Prostate gland (tissue), 2 donors: Measurements from ENCODE around the gene TMED7. TPM values are rescaled to one million over a fixed set of nuclear protein-coding genes. Genes with fewer than 3 reads are reported as not detected.

ENCODE experiments used
- DNase-seq: peaks from one replicate; pipeline ENCODE4 v3.0.0-alpha.2; 2019; ENCODE audit warnings: low spot score
- H3K27ac ChIP-seq, 2 donors: fragments of 200-600 bp; sonication (generic); 2 replicates each; pipeline ENCODE4 v1.5.1; 2017 to 2019
- H3K27me3 ChIP-seq: fragments of 200-600 bp; sonication (generic); replicated peaks from 2 replicates; pipeline ENCODE4 v1.5.1; 2019; ENCODE audit not compliant: insufficient read depth
- H3K36me3 ChIP-seq, 2 donors: fragments of 200-600 bp; sonication (generic); 1 replicate in 1 of 2; 2 replicates in 1 of 2; pipeline versions ENCODE4 v1.5.1 to v1.8.1; 2017 to 2019
- H3K4me1 ChIP-seq: fragments of 200-600 bp; sonication (generic); replicated peaks from 2 replicates; pipeline ENCODE4 v1.5.1; 2019
- H3K4me3 ChIP-seq, 2 donors: fragments of 200-600 bp; sonication (generic); 2 replicates each; pipeline ENCODE4 v1.5.1; 2017 to 2019
- H3K9me3 ChIP-seq: fragments of 200-600 bp; sonication (generic); 2 replicates; pipeline ENCODE4 v1.5.1; 2017
- POLR2A ChIP-seq: fragments of 450-650 bp; IDR thresholded peaks from one replicate; pipeline ENCODE4 v1.6.1; 2016; ENCODE audit warnings: antibody characterized with exemption, mild to moderate bottlenecking
- POLR2AphosphoS5 ChIP-seq: sonication (generic); formaldehyde crosslinking; IDR thresholded peaks from one replicate; pipeline ENCODE4 v1.6.1; 2017; ENCODE audit warnings: antibody characterized with exemption
- WGBS: methylation state at CpG from one replicate; pipeline ENCODE4 v1.1.5; 2018; 5-methylcytosine and 5-hydroxymethylcytosine counted together
- intact Hi-C: fragments of 100-400 bp; cut with DNase I; formaldehyde crosslinking; loops from one replicate; pipeline ENCODE4 v1.14.2; 2022
- total RNA-seq, 2 donors: library from RNA; depleted of rRNA; stranded (reverse); fragments of >200 nt; gene quantifications; one replicate each; pipeline ENCODE4 v1.1.0, GENCODE V29; 2016
- TF ChIP-seq, protein P1 (sequence below), 4 experiments: fragments of 200-600 bp in 2 of 4; fragments of 450-650 bp in 2 of 4; sonication (generic) in 2 of 4; IDR thresholded peaks; 1 replicate in 3 of 4; 2 replicates in 1 of 4; pipeline ENCODE4 v1.5.1; 2016 to 2019; ENCODE audit warnings: antibody characterized with exemption in 4 of 4, mild to moderate bottlenecking in 2 of 4, moderate library complexity in 2 of 4

The TMED7 gene
- total RNA-seq, 2 donors from 2014 or later: 109 to 155 TPM

DNA sequence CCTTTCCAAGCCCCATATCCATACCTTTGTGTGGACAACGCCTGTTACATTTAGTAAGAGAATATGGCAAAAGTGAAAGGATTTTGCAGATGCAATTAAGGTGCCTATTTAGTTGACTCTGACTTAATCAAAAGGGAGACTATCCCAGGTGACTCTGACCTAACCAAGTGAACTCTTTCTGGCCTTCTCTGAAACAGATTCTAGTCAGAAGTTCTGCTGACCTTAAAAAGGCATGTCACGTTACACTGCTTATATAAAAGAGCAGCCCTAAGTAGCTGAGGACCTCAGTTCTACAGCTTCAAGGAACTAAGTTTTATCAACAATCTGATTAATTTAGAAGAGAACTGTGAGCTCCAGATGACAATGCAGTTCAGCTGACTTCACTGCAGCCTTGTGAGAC, 17.9 kb downstream of the TMED7 start:
- TF ChIP-seq, protein P1, sequence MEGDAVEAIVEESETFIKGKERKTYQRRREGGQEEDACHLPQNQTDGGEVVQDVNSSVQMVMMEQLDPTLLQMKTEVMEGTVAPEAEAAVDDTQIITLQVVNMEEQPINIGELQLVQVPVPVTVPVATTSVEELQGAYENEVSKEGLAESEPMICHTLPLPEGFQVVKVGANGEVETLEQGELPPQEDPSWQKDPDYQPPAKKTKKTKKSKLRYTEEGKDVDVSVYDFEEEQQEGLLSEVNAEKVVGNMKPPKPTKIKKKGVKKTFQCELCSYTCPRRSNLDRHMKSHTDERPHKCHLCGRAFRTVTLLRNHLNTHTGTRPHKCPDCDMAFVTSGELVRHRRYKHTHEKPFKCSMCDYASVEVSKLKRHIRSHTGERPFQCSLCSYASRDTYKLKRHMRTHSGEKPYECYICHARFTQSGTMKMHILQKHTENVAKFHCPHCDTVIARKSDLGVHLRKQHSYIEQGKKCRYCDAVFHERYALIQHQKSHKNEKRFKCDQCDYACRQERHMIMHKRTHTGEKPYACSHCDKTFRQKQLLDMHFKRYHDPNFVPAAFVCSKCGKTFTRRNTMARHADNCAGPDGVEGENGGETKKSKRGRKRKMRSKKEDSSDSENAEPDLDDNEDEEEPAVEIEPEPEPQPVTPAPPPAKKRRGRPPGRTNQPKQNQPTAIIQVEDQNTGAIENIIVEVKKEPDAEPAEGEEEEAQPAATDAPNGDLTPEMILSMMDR (IDR thresholded peaks at IDR 0.05): no peak
- TF ChIP-seq POLR2AphosphoS5 (no peak), POLR2A (no peak)
- DNase-seq: no peak
- Histone ChIP-seq H3K36me3 (no peaks in the 10 kb centered on the region), H3K4me1 (no peaks in the 10 kb centered on the region), H3K4me3 (no peak overlapping the region), H3K27me3 (no peaks in the 10 kb centered on the region), H3K27ac (no peak overlapping the region), H3K9me3 (no peaks in the 10 kb centered on the region)
- intact Hi-C loops: no loop called here
- WGBS: 92% methylated on average over 2 of the region's 2 CpGs

DNA sequence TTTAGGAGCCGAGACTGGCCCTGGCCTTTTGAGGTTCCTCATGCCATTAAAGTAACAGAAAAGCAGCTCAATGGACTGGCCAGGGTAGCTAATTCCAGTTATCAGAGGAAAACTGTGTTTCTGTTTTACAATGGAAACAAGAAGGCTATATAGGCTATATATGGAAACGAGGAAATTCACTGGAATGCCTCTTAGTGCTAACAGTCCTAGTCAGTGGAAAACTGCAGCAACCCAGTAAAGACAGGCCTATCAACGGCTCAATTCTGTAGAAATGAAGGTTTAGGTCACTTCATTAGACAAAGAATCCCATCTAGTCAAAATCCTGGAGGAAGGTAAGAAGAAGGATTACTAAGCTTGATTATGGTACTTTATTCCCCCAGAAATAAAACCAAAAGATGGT, 20.4 kb downstream of the TMED7 start:
- intact Hi-C loops: no loop called here
- no peak overlapping the region for H3K4me3 ChIP-seq
- DNase-seq: no peak
- no peaks in the 10 kb centered on the region for H3K27me3 ChIP-seq
- TF ChIP-seq POLR2A: no peak
- no peaks in the 10 kb centered on the region for H3K9me3 ChIP-seq
- no peaks in the 10 kb centered on the region for H3K36me3 ChIP-seq
- WGBS: 88% methylated on average over 3 of the region's 3 CpGs
- H3K4me1 ChIP-seq: no peaks in the 10 kb centered on the region
- H3K27ac ChIP-seq: no peak overlapping the region

DNA sequence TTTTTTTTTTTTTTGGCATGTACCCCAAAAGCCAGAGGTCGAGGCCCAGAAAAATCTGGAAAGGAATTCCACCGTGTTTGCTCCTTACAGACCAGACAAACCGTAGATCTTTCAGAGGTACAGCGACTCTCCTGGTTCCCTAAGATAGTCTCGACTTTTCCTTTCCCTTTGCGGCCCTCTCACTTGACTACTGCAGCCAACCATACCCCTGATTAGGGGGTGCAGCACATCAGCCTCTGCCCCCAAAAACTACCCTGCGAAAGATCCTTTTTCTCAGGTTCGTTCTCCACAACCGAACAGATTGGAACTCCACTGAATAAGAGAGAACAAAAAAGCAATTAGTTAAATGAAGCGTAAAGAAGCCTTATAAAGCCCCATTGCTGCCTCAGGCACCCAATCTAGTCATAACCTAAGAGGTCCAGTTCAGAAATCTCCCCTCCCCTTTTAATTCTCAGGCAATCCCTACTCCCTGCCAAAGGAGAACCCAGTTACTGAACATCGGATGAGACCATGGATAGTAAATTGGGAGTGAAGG, 23.2 kb downstream of the TMED7 start:
- H3K27me3 ChIP-seq: no peaks in the 10 kb centered on the region
- 45% methylated on average over 11 of the region's 11 CpGs for WGBS
- DNase-seq: no peak
- peak overlapping the region; percentile 83 to 89 for H3K4me3 ChIP-seq
- H3K9me3 ChIP-seq: no peaks in the 10 kb centered on the region
- TF ChIP-seq POLR2AphosphoS5 (no peak), POLR2A (no peak)
- TF ChIP-seq, protein P1 (IDR thresholded peaks at IDR 0.05): no peak
- intact Hi-C loops: no loop called here
- no peaks in the 10 kb centered on the region for H3K36me3 ChIP-seq
- H3K27ac ChIP-seq: peak overlapping the region; percentile 85 to 88
- H3K4me1 ChIP-seq: no peaks in the 10 kb centered on the region

GRCh38 chr5:115601701-115602590, 23.9 kb downstream of the TMED7 start, which contains the start of gene TICAM2:
TICAM2 (minus strand) TSS chr5:115602479; CDS start chr5:115581256, 21,223 bp downstream.
- peak within 1 kb of the TSS; percentile 83 to 89 for H3K4me3 ChIP-seq
- H3K36me3 ChIP-seq: no peaks in the 10 kb centered on the region
- peak within 1 kb of the TSS; percentile 85 to 88 for H3K27ac ChIP-seq
- peak; percentile 29 for DNase-seq
- TF ChIP-seq POLR2AphosphoS5: no peak
- TF ChIP-seq, protein P1 (IDR thresholded peaks at IDR 0.05): peak in 2 of 4 experiments; percentile 5 to 28
- peak; percentile 51 for TF ChIP-seq POLR2A
- WGBS: under 1% methylated on average over 66 of the region's 71 CpGs
- H3K4me1 ChIP-seq: no peaks in the 10 kb centered on the region
- no peaks in the 10 kb centered on the region for H3K27me3 ChIP-seq
- no peaks in the 10 kb centered on the region for H3K9me3 ChIP-seq
- intact Hi-C loops: no loop called here

DNA sequence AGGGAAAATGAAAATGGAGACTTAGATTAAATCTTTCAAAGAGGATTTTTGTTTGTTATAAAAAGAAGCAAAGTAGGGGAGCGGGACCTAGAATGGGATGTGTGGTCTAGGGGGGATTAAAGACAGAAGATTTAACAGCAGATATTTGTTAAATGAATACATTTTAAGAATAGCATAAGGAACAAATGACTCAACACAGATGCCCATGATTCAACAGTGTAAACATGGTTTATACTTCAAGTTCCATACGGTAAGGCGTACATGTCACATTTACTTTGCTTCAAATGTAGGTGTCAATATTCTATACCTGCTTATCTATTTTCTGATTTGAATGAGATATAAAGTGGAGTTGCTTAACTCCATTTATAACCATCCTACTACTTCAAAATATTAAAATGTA, 25.1 kb downstream of the TMED7 start:
- TF ChIP-seq, protein P1 (IDR thresholded peaks at IDR 0.05): no peak
- Histone ChIP-seq H3K27ac (no peak overlapping the region), H3K36me3 (no peaks in the 10 kb centered on the region), H3K9me3 (no peaks in the 10 kb centered on the region), H3K27me3 (no peaks in the 10 kb centered on the region), H3K4me3 (no peak overlapping the region), H3K4me1 (no peaks in the 10 kb centered on the region)
- intact Hi-C loops: no loop called here
- DNase-seq: no peak
- WGBS: 90% methylated on average over 3 of the region's 3 CpGs
